Measurements from ENCODE around the gene CLP1. TPM values are rescaled to one million over a fixed set of nuclear protein-coding genes. Genes with fewer than 3 reads are reported as not detected.
"Not testable (repeated sequence)": the region's sequence is repeated elsewhere in the genome, so short reads cannot be mapped to it uniquely, and the experiment has no call there.

The CLP1 gene
- total and polyA plus RNA-seq, 3 experiments from 2014 or later, result 8.2 to 23.4 (median 22.4) TPM

DNA sequence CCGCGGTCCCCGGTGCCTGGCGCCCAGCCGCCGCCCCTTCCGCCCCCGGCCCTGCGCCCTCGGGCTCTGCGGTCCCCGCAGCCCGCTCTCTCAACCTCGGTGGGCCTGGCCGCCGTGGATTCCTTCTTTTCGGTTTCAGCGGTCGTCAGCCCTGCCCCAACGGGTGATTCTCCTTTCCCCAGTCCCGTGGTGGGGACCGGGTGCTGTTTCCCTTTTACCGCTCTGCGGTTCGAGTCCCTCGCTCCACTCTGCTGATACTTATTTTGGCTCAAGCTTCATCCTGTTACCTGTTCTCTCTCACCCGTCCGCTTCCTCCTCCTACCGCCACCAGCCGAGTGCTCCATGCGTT lies 10.8 kb downstream of the CLP1 start:
- Mint-ChIP-seq H3K27ac (peak overlapping the region; percentile 98 to 100 (median 100)), H3K36me3 (peaks cover 7 to 40% (median 11%) of the 10 kb centered on the region in 3 donors), H3K4me1 (peaks cover 45 to 68% (median 61%) of the 10 kb centered on the region in 3 donors), H3K9me3 (no peaks in the 10 kb centered on the region), H3K27me3 (peaks cover 0 to 13% of the 10 kb centered on the region in 2 donors), H3K4me3 (peak overlapping the region; percentile 87 to 97 (median 93))
- Histone ChIP-seq H3K27me3 (ENCODE audit: insufficient read depth, low read length, poor library complexity, severe bottlenecking) (no peaks in the 10 kb centered on the region), H3K4me3 (ENCODE audit: low read length) (peak overlapping the region; percentile 84), H3K27ac (ENCODE audit: low read depth, low read length) (peak overlapping the region; percentile 97), H3K4me1 (ENCODE audit: insufficient read depth, low read length) (peaks cover 41% of the 10 kb centered on the region), H3K9me3 (ENCODE audit: low read length) (no peaks in the 10 kb centered on the region), H3K36me3 (ENCODE audit: insufficient read depth, low read length) (peaks cover 18% of the 10 kb centered on the region)
- DNase-seq, result peak in 1 of 5 donors; percentile 70
- ChIA-PET POLR2A (interaction anchor here (1.0 to 2.4 kb wide), 3 partner anchors 11 to 132 kb away, joined by 4 to 8 read pairs (median 5); partner anchors contain the start of genes CLP1, MED19 and TMX2), CTCF (interaction anchor here (2.9 kb wide), 1 partner anchor 132 kb away, joined by 9 read pairs; no protein-coding TSS in a partner anchor)

DNA sequence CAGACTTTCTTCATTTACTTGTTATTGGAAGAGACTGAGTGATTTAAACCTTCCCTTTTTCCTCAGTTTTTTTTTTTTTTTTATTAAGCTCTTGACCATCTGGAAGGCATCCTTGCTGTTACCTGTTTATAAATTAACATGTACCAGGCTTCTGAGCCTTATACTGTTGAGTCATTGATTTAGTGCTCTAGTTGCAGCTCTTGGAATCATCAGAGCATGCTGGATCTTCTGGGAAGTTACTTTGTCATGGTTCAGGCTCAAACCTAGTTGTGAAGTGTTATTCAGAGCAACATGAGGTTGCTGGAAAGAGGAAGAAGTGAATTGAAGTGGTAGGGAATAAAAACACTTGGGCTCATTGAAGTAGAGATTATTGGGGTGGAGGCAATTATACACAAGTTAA lies 16.7 kb downstream of the CLP1 start:
- Histone ChIP-seq H3K36me3 (ENCODE audit: insufficient read depth, low read length) (peaks cover 47% of the 10 kb centered on the region), H3K4me3 (ENCODE audit: low read length) (no peak overlapping the region), H3K9me3 (ENCODE audit: low read length) (no peaks in the 10 kb centered on the region), H3K27me3 (ENCODE audit: insufficient read depth, low read length, poor library complexity, severe bottlenecking) (no peaks in the 10 kb centered on the region), H3K4me1 (ENCODE audit: insufficient read depth, low read length) (peaks cover 65% of the 10 kb centered on the region), H3K27ac (ENCODE audit: low read depth, low read length) (no peak overlapping the region)
- Mint-ChIP-seq H3K27ac (peak overlapping the region in 6 of 8 donors; percentile 44 to 83 (median 69)), H3K27me3 (no peaks in the 10 kb centered on the region), H3K9me3 (no peaks in the 10 kb centered on the region), H3K4me1 (peaks cover 63 to 90% (median 80%) of the 10 kb centered on the region in 3 donors), H3K4me3 (peak overlapping the region in 2 of 7 donors; percentile 1 to 32), H3K36me3 (peaks cover 7 to 67% (median 22%) of the 10 kb centered on the region in 3 donors)
- ChIA-PET POLR2A (no interaction called here), CTCF (interaction anchor here (3.1 kb wide), 1 partner anchor 106 kb away, joined by 9 read pairs; the partner anchor contains the start of gene UBE2L6)
- no peak for DNase-seq

DNA sequence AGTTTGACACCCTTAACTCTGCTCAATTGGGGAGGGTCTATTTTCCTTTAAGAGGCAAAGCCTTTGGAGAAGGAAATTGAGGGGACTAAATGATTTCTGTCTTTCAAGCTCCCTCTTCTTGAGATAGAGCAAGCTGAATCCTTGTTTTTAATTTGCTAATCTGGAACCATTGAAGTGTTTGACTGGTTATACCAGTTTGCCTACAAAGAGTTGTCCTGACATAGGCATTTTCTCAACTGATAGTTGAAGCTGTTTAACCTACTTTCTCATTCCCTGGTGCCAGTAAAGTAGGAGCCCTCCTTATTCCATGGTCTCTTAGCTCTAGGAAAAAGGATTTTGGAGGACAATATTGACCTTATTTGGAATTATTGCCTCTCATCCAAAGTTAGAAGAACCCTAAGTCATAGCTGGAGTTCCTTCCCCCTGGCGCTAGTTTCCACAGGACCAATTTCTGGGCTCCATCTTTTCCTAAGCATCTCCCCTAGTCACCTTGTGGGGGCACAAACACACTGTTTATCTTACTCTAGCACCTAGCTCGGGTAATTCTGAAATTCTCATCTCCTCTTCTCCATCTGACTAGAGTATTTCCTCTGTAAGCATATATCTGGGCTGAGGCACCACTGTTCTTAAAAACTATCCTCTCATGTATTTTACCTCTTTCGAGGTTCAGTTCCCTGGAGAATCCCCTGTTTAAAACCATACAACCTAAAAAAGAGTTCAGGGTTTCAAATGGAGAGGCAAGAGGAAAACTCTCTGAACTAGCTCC lies 17.8 kb downstream of the CLP1 start:
- H3K4me1 ChIP-seq (ENCODE audit: insufficient read depth, low read length), result peaks cover 66% of the 10 kb centered on the region
- Mint-ChIP-seq H3K27ac (peak overlapping the region in 7 of 8 donors; percentile 8 to 88 (median 69)), H3K9me3 (no peaks in the 10 kb centered on the region), H3K4me1 (peaks cover 61 to 89% (median 78%) of the 10 kb centered on the region in 3 donors), H3K4me3 (peak overlapping the region in 3 of 7 donors; percentile 0 to 23 (median 7)), H3K36me3 (peaks cover 7 to 75% (median 22%) of the 10 kb centered on the region in 3 donors), H3K27me3 (no peaks in the 10 kb centered on the region)
- peaks cover 48% of the 10 kb centered on the region for H3K36me3 ChIP-seq (ENCODE audit: insufficient read depth, low read length)
- ChIA-PET POLR2A (interaction anchor here (0.5 to 0.6 kb wide), 2 partner anchors 11 to 1908 kb away, joined by 3 read pairs; no protein-coding TSS in a partner anchor), CTCF (interaction anchor here (1.0 to 3.1 kb wide), 2 partner anchors 9 to 108 kb away, joined by 3 to 9 read pairs; partner anchors contain the start of gene UBE2L6)
- no peak for DNase-seq
- H3K4me3 ChIP-seq (ENCODE audit: low read length), result no peak overlapping the region
- no peak overlapping the region for H3K27ac ChIP-seq (ENCODE audit: low read depth, low read length)
- no peaks in the 10 kb centered on the region for H3K27me3 ChIP-seq (ENCODE audit: insufficient read depth, low read length, poor library complexity, severe bottlenecking)
- H3K9me3 ChIP-seq (ENCODE audit: low read length), result no peaks in the 10 kb centered on the region

DNA sequence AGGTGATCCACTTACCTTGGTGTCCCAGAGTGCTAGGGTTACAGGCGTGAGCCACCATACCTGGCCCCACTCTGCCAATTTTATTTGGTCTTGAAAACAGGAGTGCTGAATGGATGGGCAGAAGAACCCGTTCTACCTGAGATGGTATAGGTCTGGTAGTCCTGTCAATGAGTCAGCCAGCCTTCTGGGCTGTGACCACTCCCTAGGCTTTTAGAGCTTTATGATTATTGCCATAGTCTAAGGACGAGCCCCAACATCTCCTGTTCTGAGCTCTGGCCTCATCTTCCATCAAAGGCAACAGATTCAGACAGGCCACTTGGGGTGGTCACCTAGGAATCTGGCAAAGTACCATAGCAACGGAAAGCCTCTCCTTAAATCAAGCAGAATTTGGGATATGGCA lies 21.8 kb downstream of the CLP1 start:
- POLR2A ChIA-PET, result no interaction called here
- H3K36me3 Mint-ChIP-seq, result peaks cover 3 to 81% (median 23%) of the 10 kb centered on the region in 3 donors
- Histone ChIP-seq H3K4me3 (ENCODE audit: low read length) (no peak overlapping the region), H3K4me1 (ENCODE audit: insufficient read depth, low read length) (peaks cover 50% of the 10 kb centered on the region), H3K27me3 (ENCODE audit: insufficient read depth, low read length, poor library complexity, severe bottlenecking) (no peaks in the 10 kb centered on the region), H3K27ac (ENCODE audit: low read depth, low read length) (no peak overlapping the region), H3K9me3 (ENCODE audit: low read length) (no peaks in the 10 kb centered on the region), H3K36me3 (ENCODE audit: insufficient read depth, low read length) (peaks cover 43% of the 10 kb centered on the region)
- CTCF ChIA-PET, result no interaction called here
- H3K27ac Mint-ChIP-seq, result no peak overlapping the region
- peaks cover 57 to 79% (median 66%) of the 10 kb centered on the region in 3 donors for H3K4me1 Mint-ChIP-seq
- no peaks in the 10 kb centered on the region for H3K27me3 Mint-ChIP-seq
- H3K9me3 Mint-ChIP-seq, result no peaks in the 10 kb centered on the region
- DNase-seq, result no peak
- H3K4me3 Mint-ChIP-seq, result no peak overlapping the region

DNA sequence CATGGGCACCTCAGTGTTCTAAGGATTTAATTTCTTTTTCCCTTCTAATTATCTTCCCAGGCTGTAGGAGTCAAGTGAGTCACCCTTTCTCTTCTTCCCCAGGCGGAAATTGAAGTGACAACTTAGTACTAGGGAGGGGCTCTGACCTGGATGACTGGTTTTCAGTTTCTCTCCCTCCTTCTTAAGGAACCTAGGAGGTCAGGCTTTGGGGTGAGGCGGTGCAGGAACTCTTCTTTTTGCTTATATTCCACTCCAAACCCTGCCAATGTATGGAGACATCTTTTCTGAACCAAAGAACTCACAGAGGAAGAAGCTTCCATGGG lies 23.0 kb downstream of the CLP1 start:
- Mint-ChIP-seq H3K9me3 (no peaks in the 10 kb centered on the region), H3K36me3 (peaks cover 3 to 81% (median 20%) of the 10 kb centered on the region in 3 donors), H3K27me3 (no peaks in the 10 kb centered on the region), H3K27ac (peak overlapping the region in 6 of 8 donors; percentile 5 to 68 (median 38)), H3K4me1 (peaks cover 49 to 68% (median 55%) of the 10 kb centered on the region in 3 donors), H3K4me3 (peak overlapping the region in 3 of 7 donors; percentile 26 to 44 (median 35))
- Histone ChIP-seq H3K4me3 (ENCODE audit: low read length) (no peak overlapping the region), H3K4me1 (ENCODE audit: insufficient read depth, low read length) (peaks cover 39% of the 10 kb centered on the region), H3K27me3 (ENCODE audit: insufficient read depth, low read length, poor library complexity, severe bottlenecking) (no peaks in the 10 kb centered on the region), H3K36me3 (ENCODE audit: insufficient read depth, low read length) (peaks cover 35% of the 10 kb centered on the region), H3K27ac (ENCODE audit: low read depth, low read length) (no peak overlapping the region), H3K9me3 (ENCODE audit: low read length) (no peaks in the 10 kb centered on the region)
- POLR2A ChIA-PET, result no interaction called here
- CTCF ChIA-PET, result no interaction called here
- no peak for DNase-seq

DNA sequence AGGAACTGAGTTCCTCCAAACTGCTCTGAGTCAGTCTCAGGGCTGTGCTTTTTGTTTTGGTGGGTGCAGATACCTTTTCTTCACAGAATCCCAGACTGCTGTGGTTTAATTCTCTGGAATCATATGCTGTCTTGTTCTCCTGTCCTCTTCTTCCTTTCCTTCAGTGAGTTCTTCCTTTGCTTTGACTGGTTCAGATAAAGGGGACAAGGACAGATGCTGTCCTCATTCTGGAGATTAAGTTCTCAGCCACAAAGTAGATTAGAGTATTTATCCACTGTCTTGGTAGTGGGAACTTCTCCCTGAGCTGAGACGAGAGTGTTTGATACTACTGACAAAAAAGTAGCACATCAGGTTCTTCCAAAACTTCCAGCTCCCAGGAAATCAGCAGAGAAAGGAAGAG lies 23.6 kb downstream of the CLP1 start:
- H3K36me3 Mint-ChIP-seq, result peaks cover 3 to 79% (median 20%) of the 10 kb centered on the region in 3 donors
- ChIA-PET CTCF (no interaction called here), POLR2A (no interaction called here)
- Histone ChIP-seq H3K4me3 (ENCODE audit: low read length) (no peak overlapping the region), H3K36me3 (ENCODE audit: insufficient read depth, low read length) (peaks cover 28% of the 10 kb centered on the region), H3K27me3 (ENCODE audit: insufficient read depth, low read length, poor library complexity, severe bottlenecking) (no peaks in the 10 kb centered on the region), H3K9me3 (ENCODE audit: low read length) (no peaks in the 10 kb centered on the region), H3K4me1 (ENCODE audit: insufficient read depth, low read length) (peaks cover 32% of the 10 kb centered on the region), H3K27ac (ENCODE audit: low read depth, low read length) (no peak overlapping the region)
- no peaks in the 10 kb centered on the region for H3K9me3 Mint-ChIP-seq
- H3K27me3 Mint-ChIP-seq, result no peaks in the 10 kb centered on the region
- H3K4me3 Mint-ChIP-seq, result no peak overlapping the region
- peak overlapping the region in 5 of 8 donors; percentile 9 to 68 (median 41) for H3K27ac Mint-ChIP-seq
- peaks cover 43 to 62% (median 49%) of the 10 kb centered on the region in 3 donors for H3K4me1 Mint-ChIP-seq
- no peak for DNase-seq

DNA sequence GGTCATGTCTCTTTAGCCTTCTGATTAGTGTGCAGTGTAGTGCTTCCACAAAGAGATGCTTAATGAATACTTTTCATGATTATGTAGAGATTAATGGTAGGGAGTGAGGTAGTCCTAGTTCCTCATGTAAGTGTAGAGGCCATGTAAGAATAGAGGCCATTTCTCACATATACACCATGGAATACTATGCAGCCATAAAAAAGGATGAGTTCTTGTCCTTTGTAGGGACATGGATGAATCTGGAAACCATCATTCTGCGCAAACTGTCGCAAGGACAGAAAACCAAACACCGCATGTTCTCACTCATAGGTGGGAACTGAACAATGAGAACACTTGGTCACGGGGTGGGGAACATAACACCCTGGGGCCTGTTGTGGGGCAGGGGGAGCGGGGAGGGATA lies 32.9 kb downstream of the CLP1 start:
- H3K27me3 Mint-ChIP-seq; H3K4me1 Mint-ChIP-seq; H3K27ac ChIP-seq (ENCODE audit: low read depth, low read length); H3K4me3 ChIP-seq (ENCODE audit: low read length); H3K4me1 ChIP-seq (ENCODE audit: insufficient read depth, low read length); DNase-seq; CTCF ChIA-PET; H3K9me3 Mint-ChIP-seq; H3K27me3 ChIP-seq (ENCODE audit: insufficient read depth, low read length, poor library complexity, severe bottlenecking); H3K4me3 Mint-ChIP-seq; H3K9me3 ChIP-seq (ENCODE audit: low read length); POLR2A ChIA-PET: not testable (repeated sequence)
- H3K36me3 Mint-ChIP-seq, result peaks cover 19 to 79% (median 24%) of the 10 kb centered on the region in 3 donors
- H3K36me3 ChIP-seq (ENCODE audit: insufficient read depth, low read length), result peaks cover 57% of the 10 kb centered on the region
- peak overlapping the region in 2 of 8 donors; percentile 24 to 46 for H3K27ac Mint-ChIP-seq

DNA sequence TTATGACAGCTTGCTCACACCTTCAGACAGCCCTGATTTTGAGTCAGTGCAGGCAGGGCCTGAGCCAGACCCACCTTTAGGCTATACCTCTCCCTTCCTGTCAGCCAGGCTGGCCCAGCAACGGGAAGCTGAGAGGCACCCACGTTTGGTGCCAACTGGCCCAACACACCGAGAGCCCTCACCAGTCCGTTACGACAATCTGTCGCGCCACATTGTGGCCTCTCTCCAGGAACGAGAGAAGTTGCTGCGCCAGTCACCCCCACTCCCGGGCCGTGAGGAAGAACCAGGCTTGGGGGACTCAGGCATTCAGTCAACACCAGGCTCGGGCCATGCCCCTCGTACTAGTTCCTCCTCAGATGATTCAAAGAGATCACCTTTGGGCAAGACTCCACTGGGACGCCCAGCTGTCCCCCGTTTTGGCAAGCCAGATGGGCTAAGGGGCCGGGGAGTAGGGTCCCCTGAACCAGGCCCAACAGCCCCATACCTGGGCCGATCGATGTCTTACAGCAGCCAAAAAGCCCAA lies 41.3 kb downstream of the CLP1 start:
- no peak overlapping the region for H3K27ac ChIP-seq (ENCODE audit: low read depth, low read length)
- H3K36me3 Mint-ChIP-seq, result peaks cover 13 to 82% (median 15%) of the 10 kb centered on the region in 3 donors
- H3K4me1 ChIP-seq (ENCODE audit: insufficient read depth, low read length), result no peaks in the 10 kb centered on the region
- no peaks in the 10 kb centered on the region for H3K27me3 Mint-ChIP-seq
- H3K4me3 Mint-ChIP-seq, result no peak overlapping the region
- no peaks in the 10 kb centered on the region for H3K9me3 ChIP-seq (ENCODE audit: low read length)
- H3K4me3 ChIP-seq (ENCODE audit: low read length), result no peak overlapping the region
- DNase-seq, result no peak
- no peaks in the 10 kb centered on the region for H3K4me1 Mint-ChIP-seq
- no peaks in the 10 kb centered on the region for H3K9me3 Mint-ChIP-seq
- H3K27me3 ChIP-seq (ENCODE audit: insufficient read depth, low read length, poor library complexity, severe bottlenecking), result no peaks in the 10 kb centered on the region
- peaks cover 43% of the 10 kb centered on the region for H3K36me3 ChIP-seq (ENCODE audit: insufficient read depth, low read length)
- ChIA-PET POLR2A (no interaction called here), CTCF (interaction anchor here (1.0 kb wide), 1 partner anchor 102 kb away, joined by 4 read pairs; no protein-coding TSS in a partner anchor)
- peak overlapping the region in 1 of 8 donors; percentile 32 for H3K27ac Mint-ChIP-seq

Data from CD8-positive, alpha-beta memory T cell (primary cell).